Measurements from ENCODE around the gene GPR157.

- TF ChIP-seq CTCF (conservative IDR thresholded peaks at IDR 0.05; ENCODE audit: low read depth, low read length) (no peak), EZH2 (IDR thresholded peaks at IDR 0.05; ENCODE audit: low read length, unreplicated experiment) (no peak), EZH2phosphoT487 (IDR thresholded peaks at IDR 0.05; ENCODE audit: borderline replicate concordance, low read length) (no peak)
Observed at GRCh38 chr1:9086796-9087195, 42.1 kb downstream of the GPR157 start.
